G401 (cell line): ENCODE results near the gene FBXO31. TPM values are rescaled to one million over a fixed set of nuclear protein-coding genes. Genes with fewer than 3 reads are reported as not detected.
"Not testable (repeated sequence)": the region's sequence is repeated elsewhere in the genome, so short reads cannot be mapped to it uniquely, and the experiment has no call there.

Experiments used
- DNase-seq: peaks from one replicate; pipeline ENCODE4 v3.0.0-alpha.2; 2015; ENCODE audit warnings: low spot score
- in situ Hi-C: cut with HindIII; loops from 2 replicates; pipeline ENCODE4 v1.10.0; 2016; ENCODE audit warnings: low sequenced_read_pairs, mixed read lengths
- total RNA-seq: library from RNA; depleted of rRNA; stranded (reverse); fragments of >200 nt; shearing (Covaris generic); gene quantifications from 2 replicates; pipeline ENCODE4 v1.2.3, GENCODE V29; 2014

FBXO31 gene
- total RNA-seq, 1 experiment from 2014 or later: 11.9 TPM

DNA sequence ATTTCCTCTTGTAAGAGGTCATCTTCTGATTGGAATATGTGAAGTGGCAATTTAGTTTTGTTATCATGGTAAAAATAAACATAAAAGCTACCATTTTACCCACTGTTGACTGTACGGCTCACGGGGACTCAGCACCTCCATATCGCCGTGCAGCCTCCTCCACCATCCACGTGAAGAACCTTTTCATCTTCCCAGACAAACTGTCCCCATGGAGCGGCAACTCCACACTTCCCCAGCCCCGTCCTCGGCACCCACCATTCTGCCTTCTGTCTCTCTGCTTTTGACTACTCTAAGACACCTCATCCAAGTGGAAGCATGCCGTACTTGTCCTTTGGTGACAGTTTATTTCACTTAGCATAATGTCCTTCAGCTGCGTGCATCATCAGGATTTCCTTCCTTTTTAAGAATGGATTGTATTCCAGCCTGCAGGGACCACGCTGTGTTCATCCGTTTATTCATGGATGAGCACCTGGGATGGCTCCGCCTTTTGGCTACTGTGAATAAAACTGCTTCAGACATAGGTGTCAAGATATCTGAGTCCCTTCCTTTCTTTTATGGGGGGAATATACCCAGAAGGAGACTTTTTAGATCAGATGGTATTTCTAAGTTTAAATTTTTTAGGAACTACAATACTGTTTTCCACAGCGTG is 14.3 kb downstream of the FBXO31 start:
- peak; percentile 95 for DNase-seq
- in situ Hi-C loops: no loop called here

GRCh38 chr16:87368029-87368770 is 15.4 kb downstream of the FBXO31 start:
- in situ Hi-C loops: no loop called here
- no peak for DNase-seq

GRCh38 chr16:87367529-87367928 is 16.0 kb downstream of the FBXO31 start:
- peak; percentile 77 for DNase-seq
- in situ Hi-C loops: no loop called here

GRCh38 chr16:87366930-87367329 is 16.6 kb downstream of the FBXO31 start:
- DNase-seq: no peak
- in situ Hi-C loops: no loop called here

DNA sequence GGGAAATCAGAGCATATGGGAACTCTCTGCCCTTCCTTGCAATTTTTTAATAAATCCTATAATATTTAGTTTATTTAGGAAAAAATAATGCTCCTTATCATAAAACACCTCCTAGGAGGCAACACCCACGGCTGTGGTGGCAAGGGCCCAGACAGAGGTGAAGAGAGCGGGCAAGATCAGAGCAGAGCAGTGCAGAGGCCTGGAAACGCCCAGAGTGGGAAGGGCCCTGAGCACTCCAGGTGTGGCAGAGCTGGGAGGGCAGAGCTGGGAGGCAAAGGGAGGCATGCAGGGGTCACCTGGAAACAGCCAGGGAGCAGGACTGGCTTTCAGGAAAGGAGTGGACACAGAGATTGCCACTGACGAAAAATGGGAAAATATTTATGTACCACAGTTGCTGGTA is 17.3 kb downstream of the FBXO31 start:
- in situ Hi-C loops: no loop called here
- no peak for DNase-seq

DNA sequence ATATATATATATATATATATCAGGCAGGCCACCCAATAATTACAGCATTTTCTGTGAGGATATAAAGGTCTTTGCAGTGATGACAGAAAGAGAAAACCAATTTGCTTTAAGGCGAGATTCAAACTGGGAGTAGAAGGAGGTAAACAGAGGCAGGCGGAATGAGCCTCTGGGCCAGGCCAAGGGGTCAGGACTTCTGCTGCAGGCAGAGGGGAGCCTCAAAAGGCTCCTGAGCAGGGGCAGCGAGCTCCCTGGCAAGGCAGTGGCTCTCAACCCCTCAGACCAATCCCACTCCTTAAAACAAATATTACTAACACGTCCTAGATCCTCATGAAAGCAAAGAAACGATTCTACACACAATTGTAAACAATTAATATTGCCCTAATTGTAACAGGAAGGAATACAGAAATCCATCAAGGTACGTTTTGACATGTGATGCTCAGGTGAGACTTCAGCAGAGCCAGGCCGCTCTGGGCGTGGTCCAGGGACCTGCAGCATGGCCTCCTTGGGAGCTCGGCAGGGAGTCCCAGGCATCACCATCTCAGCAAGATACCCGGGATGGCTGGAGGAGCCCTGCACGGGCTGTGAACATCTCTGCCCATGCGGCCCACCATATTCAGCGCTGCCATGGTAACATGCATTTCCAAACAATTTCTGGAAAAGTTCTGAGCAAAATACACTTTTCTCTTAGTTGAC is 18.4 kb downstream of the FBXO31 start:
- in situ Hi-C loops: no loop called here
- DNase-seq: no peak

GRCh38 chr16:87363771-87364455 is 19.7 kb downstream of the FBXO31 start:
- DNase-seq: peak; percentile 96

GRCh38 chr16:87362828-87363559 is 20.6 kb downstream of the FBXO31 start:
- DNase-seq, in situ Hi-C loops: not testable (repeated sequence)

More at GRCh38 chr16:87363771-87364455, 19.7 kb downstream of the FBXO31 start:
- in situ Hi-C loops: no loop called here

DNA sequence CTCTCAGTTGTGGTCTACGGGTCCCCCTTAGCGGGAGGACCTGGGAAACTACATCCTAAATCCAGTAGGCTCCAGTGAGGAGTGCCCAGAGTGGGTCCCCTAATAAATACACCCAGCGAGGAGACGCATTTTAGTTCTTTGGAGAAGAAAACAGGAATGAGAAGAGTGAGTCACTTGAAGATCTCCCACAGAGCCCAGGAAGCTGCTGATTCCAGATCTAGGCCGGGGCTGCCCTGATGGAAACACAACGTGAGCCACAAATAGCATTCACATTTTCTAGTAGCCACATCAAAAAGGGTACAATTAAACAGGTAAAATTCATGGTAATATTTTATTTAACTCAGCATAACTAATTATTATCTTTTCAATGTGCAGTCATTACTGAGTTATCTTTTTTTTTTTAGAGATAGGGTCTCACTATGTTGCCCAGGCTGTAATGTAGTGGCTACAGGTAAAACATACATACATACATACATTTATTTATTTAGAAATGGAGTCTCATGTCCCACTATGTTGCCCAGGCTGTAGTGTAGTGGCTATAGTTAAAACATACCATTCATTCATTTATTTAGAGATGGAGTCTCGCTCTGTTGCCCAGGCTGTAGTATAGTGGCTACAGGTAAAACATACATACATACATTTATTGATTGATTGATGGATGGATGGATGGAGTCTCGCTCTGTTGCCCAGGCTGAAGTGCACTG is 21.5 kb downstream of the FBXO31 start:
- in situ Hi-C loops: no loop called here
- no peak for DNase-seq

- in situ Hi-C loops: no loop called here
Measured at GRCh38 chr16:87360862-87361610, 22.5 kb downstream of the FBXO31 start.

DNA sequence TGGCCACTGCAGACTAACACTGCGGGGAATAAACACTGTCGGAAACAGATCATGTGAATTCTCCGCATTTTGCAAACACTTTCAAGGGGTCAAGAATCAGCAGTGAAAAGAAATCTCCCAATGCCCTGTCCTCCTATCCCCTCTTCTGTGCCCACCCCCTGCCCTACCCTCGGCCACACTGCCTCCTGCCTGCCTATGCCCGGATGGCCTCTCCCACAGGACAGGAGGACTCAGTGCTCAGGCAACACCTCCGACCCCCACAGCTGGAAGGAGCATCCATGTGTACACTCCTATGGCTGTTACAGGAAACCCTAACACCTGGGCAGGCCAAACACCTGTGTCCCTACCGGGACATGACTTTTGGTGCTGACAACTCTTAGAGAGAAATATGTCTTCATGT is 24.5 kb downstream of the FBXO31 start:
- in situ Hi-C loops: no loop called here
- DNase-seq: no peak

More at GRCh38 chr16:87360862-87361610, 22.5 kb downstream of the FBXO31 start:
- DNase-seq: no peak

DNA sequence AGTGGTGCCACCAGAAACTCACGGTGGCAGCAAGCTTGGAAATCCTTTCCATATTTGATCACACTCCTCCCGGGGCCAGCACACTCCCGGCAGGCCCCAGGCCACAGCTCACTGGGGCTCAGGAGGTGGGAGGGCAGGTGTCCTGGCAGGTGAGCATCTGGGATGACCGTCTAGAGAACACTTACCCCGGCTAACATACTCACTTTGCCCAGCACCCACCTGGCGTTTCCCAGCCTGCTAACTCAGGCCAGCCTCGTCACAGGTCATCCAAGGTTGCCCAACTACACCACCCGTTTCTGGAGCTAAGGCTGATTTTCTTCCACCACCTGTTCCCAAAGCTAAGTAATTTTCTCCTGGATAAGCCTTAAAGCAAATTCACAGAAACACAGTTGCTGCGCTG is 24.9 kb downstream of the FBXO31 start:
- DNase-seq: peak; percentile 67
- in situ Hi-C loops: no loop called here

DNA sequence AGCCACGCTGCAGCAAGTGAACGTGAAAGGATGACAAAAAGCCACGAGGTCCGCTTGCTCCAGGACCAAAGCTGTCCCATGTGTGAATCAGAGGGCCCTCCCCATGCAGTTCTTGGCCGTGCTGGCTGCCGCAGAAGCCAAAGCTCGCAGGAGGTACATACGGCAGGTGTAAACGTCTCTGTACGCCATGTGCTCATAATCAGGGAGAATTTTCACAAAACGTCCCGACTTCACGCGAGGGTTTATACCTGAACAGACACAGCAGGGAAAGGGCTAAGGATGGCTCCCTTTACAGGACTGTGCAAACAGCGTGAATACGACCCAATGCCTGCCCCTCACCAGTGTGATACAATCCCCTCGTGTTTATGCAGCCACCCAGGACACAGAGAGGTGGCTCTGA is 25.3 kb downstream of the FBXO31 start:
- in situ Hi-C loops: no loop called here
- peak; percentile 97 for DNase-seq

- in situ Hi-C loops: no loop called here
- DNase-seq: no peak
Measured at GRCh38 chr16:87356491-87356853, 27.1 kb downstream of the FBXO31 start.

DNA sequence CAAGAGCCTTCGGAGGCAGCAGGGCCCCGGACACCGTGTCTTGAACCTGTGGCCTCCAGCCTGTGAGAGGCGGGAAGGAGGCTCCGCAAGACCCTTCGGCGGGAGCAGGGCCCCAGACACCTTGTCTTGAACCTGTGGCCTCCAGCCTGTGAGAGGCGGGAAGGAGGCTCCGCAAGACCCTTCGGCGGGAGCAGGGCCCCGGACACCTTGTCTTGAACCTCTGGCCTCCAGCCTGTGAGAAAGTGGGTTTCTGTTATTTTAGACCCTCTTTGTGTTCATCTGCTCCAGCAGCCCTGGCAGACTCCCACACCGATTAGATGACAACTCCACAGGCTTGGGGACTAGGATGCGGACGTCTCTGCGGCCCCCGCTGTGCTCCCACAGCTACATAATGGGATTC is 30.0 kb downstream of the FBXO31 start:
- in situ Hi-C loops: no loop called here

GRCh38 chr16:87352818-87353217 is 30.8 kb downstream of the FBXO31 start:
- in situ Hi-C loops: no loop called here

More for the DNA sequence above, 30.0 kb downstream of the FBXO31 start:
- peak; percentile 48 for DNase-seq

DNA sequence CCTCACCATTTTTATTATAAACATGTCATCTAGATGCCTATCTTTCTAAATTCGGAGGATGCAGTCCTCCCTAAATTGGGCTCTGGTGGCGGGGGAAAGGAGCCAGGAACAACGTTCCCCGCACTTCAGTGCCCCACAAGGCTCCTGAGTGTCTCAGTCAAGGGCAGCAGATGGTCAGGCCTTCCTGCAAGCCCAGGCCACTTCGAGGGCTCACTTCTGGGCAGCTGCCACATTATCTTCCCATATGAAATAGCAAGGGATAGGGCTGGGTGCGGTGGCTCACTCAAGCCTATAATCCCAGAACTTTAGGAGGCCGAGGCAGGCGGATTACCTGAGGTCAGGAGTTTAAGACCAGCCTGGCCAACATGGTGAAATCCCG is 32.3 kb downstream of the FBXO31 start:
- in situ Hi-C loops: no loop called here
- DNase-seq: peak; percentile 85

More at GRCh38 chr16:87352818-87353217, 30.8 kb downstream of the FBXO31 start:
- no peak for DNase-seq
